Forelimb muscle (tissue), 1 donor: ENCODE measurements around the gene EXOSC1. TPM values are rescaled to one million over a fixed set of nuclear protein-coding genes. Genes with fewer than 3 reads are reported as not detected.
"Not testable (repeated sequence)": the region's sequence is repeated elsewhere in the genome, so short reads cannot be mapped to it uniquely, and the experiment has no call there.

Experiments used
- DNase-seq: peaks from one replicate; pipeline ENCODE4 v3.0.0-alpha.2; 2013; ENCODE audit warnings: low read depth
- polyA plus RNA-seq: library from polyadenylated mRNA; unstranded; fragments of 120-200 nt; gene quantifications from one replicate; pipeline ENCODE4 v1.2.1, GENCODE V29; 2013; ENCODE audit not compliant: insufficient read length

The EXOSC1 gene
- polyA plus RNA-seq, 1 donor = 22.8 TPM

- no peak for DNase-seq
Observed at GRCh38 chr10:97459111-97459510, 13.3 kb upstream of the EXOSC1 start.

DNA sequence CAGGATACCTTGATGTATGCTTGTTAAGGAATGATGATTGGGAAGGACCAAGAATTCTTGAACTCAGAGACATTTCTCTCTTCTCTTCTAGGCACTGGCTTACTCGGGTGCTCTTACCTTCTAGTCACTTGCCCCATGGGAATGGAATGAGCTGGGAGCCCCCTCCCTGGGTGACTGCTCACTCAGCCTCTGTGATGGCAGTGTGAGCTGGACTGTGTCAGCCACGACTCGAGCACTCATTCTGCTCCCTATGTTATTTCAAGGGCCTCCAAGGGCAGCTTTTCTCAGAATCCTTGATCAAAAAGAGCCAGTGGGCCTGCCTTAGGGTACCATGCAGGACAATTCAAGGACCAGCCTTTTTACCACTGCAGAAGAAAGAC, 10.9 kb upstream of the EXOSC1 start:
- no peak for DNase-seq

GRCh38 chr10:97456034-97456685, 10.4 kb upstream of the EXOSC1 start:
- DNase-seq = no peak

DNA sequence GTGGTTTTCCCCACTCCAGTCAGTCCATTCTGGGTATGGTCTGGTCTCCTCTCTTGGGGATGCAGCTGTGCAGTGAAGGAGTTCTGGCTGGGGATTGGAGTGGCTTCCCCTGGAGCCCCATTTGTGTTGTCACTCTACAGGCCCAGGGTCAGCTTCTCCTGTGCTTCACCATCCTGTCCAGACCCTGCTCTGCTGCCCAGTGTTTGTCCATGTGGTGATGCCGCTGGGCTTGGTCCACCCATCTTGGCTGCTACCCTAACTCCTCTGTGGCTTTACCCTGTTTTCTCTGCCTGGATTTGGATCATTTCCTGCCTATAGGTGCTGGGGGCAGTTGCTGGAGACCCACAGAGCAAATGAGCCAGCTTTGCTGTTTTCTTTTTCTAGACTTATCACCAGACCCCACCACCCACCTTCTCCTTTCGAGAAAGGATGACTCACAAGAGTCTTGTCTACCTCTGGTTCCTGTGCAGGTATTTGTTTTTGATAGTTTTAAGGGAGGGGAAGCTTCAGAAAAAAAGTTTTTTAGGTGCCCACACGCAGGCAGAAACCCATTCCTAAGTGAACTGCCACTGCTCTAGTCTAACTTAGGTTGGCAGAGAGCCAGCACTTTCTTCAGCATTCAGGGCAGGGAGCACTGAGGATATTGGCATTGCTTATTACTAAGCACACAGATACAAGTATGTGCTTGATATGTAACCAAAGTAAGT, 8.7 kb upstream of the EXOSC1 start:
- DNase-seq = no peak

GRCh38 chr10:97452352-97452751, 6.5 kb upstream of the EXOSC1 start:
- DNase-seq = no peak

DNA sequence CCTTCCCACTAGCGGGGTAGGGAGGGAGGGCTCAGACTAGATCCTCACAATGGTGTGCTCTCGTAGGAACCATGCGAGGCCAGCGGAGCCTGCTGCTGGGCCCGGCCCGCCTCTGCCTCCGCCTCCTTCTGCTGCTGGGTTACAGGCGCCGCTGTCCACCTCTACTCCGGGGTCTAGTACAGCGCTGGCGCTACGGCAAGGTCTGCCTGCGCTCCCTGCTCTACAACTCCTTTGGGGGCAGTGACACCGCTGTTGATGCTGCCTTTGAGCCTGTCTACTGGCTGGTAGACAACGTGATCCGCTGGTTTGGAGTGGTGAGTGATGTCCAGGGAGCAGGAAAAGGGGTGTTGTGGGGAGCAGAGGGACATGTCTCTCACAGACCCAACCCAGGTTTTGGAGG, 5.8 kb upstream of the EXOSC1 start:
- no peak for DNase-seq

DNA sequence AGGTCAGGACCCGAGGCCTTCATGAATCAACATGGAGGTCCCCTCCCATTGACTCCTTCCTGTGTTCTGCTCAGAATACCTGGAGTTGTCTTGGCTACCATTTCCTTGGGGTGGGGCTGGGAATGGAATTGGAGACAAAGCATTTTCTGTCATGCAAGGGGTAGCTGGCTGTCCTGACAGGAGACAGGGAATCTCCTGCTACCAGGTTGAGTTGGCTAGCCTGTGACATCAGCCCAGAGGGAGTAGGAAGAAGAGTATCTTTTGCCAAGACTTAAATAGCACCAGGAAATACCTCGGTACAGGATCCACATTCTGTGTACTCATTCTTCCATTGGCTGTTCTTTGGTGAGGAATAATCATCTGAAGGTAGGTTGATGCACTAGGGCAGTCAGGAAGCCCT, 5.0 kb upstream of the EXOSC1 start:
- no peak for DNase-seq

GRCh38 chr10:97445357-97445721, 467 bp downstream of the EXOSC1 start:
- no peak for DNase-seq

- DNase-seq = no peak
Observed at GRCh38 chr10:97444212-97444611, 1.6 kb downstream of the EXOSC1 start.

DNA sequence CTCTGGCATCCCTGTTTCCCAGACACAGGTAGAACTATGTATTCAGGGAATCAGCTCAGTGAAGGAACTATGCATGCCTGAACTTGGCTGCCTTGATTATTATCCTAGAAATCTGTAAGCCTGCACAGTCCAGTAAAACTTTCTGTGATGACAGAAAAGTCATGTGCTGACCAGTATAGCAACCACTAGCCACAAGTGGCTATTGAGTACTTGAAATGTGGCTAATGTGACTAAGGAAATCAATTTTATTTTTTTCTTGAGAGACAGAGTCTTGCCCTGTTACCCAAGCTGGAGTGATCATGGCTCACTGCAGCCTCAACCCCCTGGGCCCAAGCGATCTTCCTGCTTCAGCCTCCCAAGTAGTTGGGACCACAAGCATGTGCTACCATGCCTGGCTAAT, 3.5 kb downstream of the EXOSC1 start:
- no peak for DNase-seq

- DNase-seq = no peak
Observed at GRCh38 chr10:97435211-97435610, 10.6 kb downstream of the EXOSC1 start.

GRCh38 chr10:97434557-97434956, 11.2 kb downstream of the EXOSC1 start:
- DNase-seq = no peak

DNA sequence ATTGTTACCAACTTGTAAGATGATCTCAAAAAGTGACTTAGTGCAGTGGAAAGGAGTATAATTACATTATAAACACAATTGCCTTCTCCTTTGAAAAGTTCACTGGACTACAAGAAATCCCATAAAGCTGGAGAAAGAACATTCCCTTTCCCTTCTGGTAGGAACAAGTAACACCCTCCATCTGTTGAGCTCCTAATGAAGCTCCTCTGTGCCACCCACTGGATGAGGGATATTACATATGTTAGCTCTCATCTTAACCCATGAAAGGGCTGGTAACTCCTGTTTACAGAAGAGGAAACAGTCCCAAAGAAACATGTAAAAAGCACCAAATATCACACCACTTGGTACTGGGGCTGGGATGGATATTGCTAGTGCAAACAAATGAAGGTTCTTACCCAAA, 11.8 kb downstream of the EXOSC1 start:
- no peak for DNase-seq

DNA sequence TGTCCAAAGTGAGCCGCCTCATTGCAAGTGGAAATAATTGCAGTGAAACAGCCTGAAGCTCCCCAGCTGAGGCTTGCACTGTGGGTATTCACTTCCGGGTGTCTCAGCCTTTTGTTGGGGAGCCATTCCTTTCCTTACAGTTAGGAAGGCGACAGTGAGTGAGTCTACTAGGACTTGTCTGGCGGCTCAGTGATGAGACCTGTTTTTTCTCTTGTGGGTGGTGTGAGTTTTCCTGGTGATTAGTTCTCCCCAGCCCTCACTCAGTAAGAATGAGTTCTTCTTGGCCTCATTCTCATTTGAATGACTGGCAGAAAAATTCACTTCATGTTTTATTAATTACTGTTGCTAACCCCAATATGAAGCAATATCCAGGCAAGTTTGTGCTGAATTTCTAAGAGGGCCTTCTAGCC, 17.2 kb downstream of the EXOSC1 start:
- DNase-seq = no peak

- DNase-seq = no peak
Observed at GRCh38 chr10:97427571-97428179, 18.1 kb downstream of the EXOSC1 start.

GRCh38 chr10:97426776-97427570, 18.8 kb downstream of the EXOSC1 start:
- DNase-seq = no peak

DNA sequence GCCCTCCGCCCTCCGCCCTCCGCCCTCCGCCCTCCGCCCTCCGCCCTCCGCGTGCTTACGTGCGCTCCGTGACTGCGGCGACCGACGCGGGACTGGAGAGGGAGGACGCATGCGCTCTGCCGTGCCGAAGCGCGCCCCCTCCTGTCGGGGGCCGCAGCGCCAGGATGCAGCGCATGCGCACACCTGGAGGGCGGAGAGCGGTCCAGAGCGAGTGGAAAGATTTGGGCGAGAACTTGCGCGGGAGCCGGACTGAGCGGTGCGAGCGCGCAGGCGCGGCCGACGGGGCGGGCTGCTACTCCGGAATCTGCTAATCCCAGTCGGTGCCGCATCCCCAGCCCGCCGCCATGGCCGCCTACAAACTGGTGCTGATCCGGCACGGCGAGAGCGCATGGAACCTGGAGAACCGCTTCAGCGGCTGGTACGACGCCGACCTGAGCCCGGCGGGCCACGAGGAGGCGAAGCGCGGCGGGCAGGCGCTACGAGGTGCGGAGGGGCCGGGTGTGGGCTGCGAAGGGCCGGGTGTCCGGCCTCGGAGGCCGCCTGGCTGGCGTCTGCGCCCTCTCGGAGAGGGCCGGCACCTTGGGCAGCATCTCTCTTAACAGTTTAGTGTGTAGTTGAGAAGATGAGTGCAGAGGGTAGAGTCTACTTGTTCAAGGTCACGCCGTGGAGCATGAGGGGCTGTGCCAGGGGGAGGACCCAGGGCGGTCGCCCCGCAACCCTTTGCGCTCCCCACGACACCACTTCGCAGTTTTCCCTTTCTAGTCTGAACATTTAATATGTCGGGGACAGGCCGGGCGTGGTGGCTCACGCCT, 19.6 kb downstream of the EXOSC1 start, which contains the start of gene PGAM1:
PGAM1 (plus strand) TSS at position 228 of the 812 bp plus-strand sequence; CDS start at position 345, 117 bp downstream.
- DNase-seq = peak; percentile 94

DNA sequence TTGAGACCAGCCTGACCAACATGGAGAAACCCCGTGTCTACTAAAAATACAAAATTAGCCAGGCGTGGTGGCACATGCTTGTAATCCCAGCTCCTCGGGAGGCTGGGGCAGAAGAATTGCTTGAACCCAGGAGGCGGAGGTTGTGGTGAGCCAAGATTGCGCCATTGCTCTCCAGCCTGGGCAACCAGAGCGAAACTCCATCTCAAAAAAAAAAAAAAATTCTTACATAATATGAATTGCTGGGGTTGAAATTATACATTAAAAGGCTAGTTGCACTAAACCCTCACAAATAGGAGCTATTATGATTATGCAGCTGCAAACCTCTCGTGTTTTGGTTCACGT, 22.1 kb downstream of the EXOSC1 start:
- DNase-seq = not testable (repeated sequence)

DNA sequence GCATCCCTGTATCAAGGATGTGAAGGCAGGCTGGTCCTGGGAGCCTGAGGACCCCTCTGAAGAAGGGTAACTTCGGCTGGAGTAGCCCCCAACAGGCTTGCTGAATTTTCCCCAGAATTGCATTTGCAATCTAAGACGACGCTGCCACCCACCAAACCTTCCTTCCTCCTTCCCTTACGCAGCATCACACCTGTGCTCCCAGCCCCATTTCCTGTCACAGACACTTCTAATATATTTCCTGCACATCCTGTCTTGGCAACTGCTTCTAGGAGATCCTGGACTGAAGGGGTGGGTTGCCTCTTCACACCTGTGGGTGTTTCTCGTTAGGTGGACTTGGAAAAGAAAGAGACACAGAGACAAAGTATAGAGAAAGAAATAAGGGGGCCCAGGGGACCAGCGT, 29.2 kb downstream of the EXOSC1 start:
- no peak for DNase-seq

DNA sequence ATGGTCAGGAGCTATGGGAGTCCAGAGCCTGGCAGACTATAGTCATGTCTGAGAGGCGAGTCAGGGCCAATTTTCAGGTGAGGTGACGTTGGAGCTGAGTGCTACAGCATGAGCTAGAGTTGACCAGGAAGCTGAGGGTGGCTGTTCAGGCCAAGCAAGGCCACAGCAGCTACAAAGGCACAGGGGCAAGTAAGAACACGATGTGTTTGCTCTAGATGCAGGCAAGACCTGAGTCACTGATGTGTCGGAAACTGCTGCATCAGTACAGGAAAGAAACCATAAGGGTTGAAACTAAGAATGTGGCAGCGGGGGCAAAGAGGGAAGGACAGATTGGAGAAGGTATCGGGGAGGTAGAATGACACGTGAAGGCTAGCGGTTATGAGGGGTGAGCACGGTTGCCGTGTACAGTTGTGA, 32.9 kb downstream of the EXOSC1 start:
- no peak for DNase-seq

DNA sequence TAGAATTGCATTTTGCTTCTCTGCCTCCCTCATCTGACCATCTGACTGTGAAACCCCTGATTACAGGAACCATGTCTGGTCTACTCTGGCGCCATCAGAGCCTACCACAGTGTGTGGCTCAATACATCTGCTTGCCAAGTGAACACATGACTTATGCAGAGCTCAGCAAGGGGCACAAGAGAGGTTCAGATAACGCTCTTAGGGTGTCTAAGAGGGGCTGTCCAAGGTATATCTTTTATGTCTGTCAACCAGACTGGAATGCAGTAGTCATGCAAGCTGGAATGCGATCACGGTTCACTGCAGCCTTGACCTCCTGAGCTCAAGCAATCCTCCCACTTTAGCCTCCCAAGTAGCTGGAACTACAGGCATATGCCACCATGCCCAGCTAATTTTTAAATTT, 34.4 kb downstream of the EXOSC1 start:
- DNase-seq = no peak
